Kidney (tissue), 14 donors: ENCODE data around the gene MGME1. TPM values are rescaled to one million over a fixed set of nuclear protein-coding genes. Genes with fewer than 3 reads are reported as not detected.

Experiments
- DNase-seq, 5 donors: peaks; one replicate each; pipeline ENCODE4 v3.0.0-alpha.2; 2013 to 2020
- FAIRE-seq: peaks from 2 replicates; lab custom pipeline; 2012; peaks lifted over from hg19 to GRCh38; lab: Jason Lieb, UNC
- H3K27ac ChIP-seq, 2 donors: one replicate each; pipeline ENCODE4 v1.7.0; 2013; ENCODE audit warnings: low read depth in 2 of 2, low read length in 2 of 2, inconsistent platforms in 1 of 2
- H3K27me3 ChIP-seq: one replicate; pipeline ENCODE4 v1.7.1; 2013; ENCODE audit warnings: low read length, inconsistent platforms; ENCODE audit not compliant: control insufficient read depth, insufficient read depth
- H3K36me3 ChIP-seq, 3 donors: one replicate each; pipeline versions ENCODE4 v1.7.0 to v1.7.1; 2013; ENCODE audit warnings: low read length in 3 of 3, control low read depth in 1 of 3, inconsistent platforms in 1 of 3; ENCODE audit not compliant: insufficient read depth in 3 of 3, control insufficient read depth in 2 of 3
- H3K4me1 ChIP-seq, 3 donors: one replicate each; pipeline versions ENCODE4 v1.7.0 to v1.7.1; 2013; ENCODE audit warnings: low read length in 3 of 3, inconsistent platforms in 1 of 3, low read depth in 1 of 3; ENCODE audit not compliant: control insufficient read depth in 2 of 3, insufficient read depth in 2 of 3
- H3K4me3 ChIP-seq, 3 donors: one replicate each; pipeline versions ENCODE4 v1.7.0 to v1.8.1; 2013; ENCODE audit warnings: low read length in 3 of 3, control low read depth in 1 of 3, inconsistent platforms in 1 of 3
- H3K9ac ChIP-seq, 3 donors: one replicate each; pipeline versions ENCODE4 v1.7.0 to v1.7.1; 2013; ENCODE audit warnings: low read length in 3 of 3, control low read depth in 1 of 3, inconsistent platforms in 1 of 3
- H3K9me3 ChIP-seq, 3 donors: one replicate each; pipeline versions ENCODE4 v1.7.0 to v1.7.1; 2013; ENCODE audit warnings: low read length in 3 of 3, control low read depth in 1 of 3, inconsistent platforms in 1 of 3; ENCODE audit not compliant: control insufficient read depth in 2 of 3, insufficient read depth in 1 of 3
- intact Hi-C: fragments of 100-400 bp; cut with DNase I; formaldehyde crosslinking; loops from one replicate; pipeline ENCODE4 v1.11.1; 2022
- polyA plus RNA-seq: library from polyadenylated mRNA; stranded (reverse); fragments of 350-450 nt; fragmentation: Illumina TruSeq; extraction: RNeasy Lipid Tissue Mini Kit (QIAGEN cat#74804); gene quantifications from one replicate; pipeline ENCODE4 v1.2.3, GENCODE V29; 2014; ENCODE audit warnings: low read depth, low replicate concordance; ENCODE audit not compliant: insufficient read depth
- total RNA-seq: library from RNA; stranded (reverse); fragmentation: NEBNext Ultra II Directional; extraction: Animal tissue kit (Norgen Biotek cat#: 25700); gene quantifications from one replicate; pipeline ENCODE4 v1.2.1, GENCODE V29; 2021
- TF ChIP-seq, protein P1 (sequence below): IDR thresholded peaks from 3 replicates; pipeline ENCODE4 v1.5.1; 2012; ENCODE audit warnings: mild to moderate bottlenecking, moderate library complexity, borderline replicate concordance; ENCODE audit not compliant: insufficient read depth; ENCODE audit errors: extremely low read depth
- donor health status: control.
- donor health status: control.
- donor health status: control.
- donor health status: control.
- donor health status: control.
- donor health status: DM: yes; HTN: yes; CAD: no.
- donor health status: Normal renal cell carcinoma (clear cell type).

MGME1 gene
- total and polyA plus RNA-seq, 2 donors from 2014 or later: 15.5 to 16.7 TPM

DNA sequence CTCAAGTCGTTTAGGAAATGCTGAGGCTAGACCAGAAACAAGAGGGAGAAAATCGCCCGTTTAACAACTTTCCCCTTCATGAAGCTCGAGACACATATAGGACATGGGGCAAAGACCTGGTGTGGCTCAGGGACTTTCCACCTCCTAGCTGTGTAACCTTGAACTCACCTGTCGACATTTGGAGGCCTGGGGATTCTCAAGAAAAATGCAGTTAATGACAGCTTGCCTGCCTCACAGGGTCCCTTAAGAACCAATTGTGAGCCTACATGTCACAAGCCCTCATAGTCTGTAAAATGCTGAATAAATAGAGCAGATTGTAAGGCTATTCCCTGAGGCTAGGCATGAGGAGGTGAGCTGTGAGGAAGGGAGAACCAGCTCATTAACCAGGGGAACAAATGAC, 35.1 kb downstream of the MGME1 start:
- FAIRE-seq: no peak
- H3K27ac ChIP-seq: no peak overlapping the region

DNA sequence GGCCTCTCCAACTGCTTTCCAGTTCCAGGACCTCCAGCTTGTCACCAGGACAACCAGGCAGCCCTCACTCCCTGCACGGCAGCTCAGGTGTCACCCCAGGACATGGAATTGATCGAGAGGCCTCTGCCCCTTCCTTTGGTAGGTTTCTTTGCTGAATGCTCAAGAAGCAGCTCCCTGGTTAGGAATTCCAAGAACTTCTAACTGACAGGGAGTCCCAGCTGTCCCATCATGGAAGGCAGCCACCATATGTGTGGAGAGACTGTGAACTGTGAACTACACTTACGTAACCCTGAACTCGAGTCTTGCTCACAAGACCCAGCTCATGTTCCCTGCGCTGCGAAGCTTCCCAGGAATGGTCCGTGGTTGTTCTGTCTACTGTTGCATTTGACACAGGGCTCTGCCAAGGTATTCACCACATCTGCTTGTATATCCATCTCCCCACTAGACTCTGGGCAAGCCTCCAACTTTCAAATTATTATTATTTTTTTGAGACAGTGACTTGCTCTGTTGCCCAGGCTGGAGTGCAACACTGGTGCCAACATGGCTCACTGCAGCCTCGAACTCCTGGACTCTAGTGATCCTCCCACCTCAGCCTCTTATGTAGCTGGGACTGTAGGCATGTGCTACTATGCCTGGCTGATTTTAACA, 35.7 kb downstream of the MGME1 start:
- FAIRE-seq (no peak), DNase-seq (peak in 4 of 5 donors; percentile 52 to 55 (median 54))
- Histone ChIP-seq H3K4me3 (no peak overlapping the region), H3K4me1 (peaks cover 0 to 12% (median 0%) of the 10 kb centered on the region in 3 donors), H3K9ac (no peak overlapping the region), H3K27ac (peak overlapping the region in 1 of 2 donors; percentile 5), H3K9me3 (no peaks in the 10 kb centered on the region), H3K36me3 (no peaks in the 10 kb centered on the region), H3K27me3 (no peaks in the 10 kb centered on the region)
- intact Hi-C loops: loop anchor here (10.0 kb wide), 1 partner anchor 500 kb away; no protein-coding TSS in a partner anchor
- TF ChIP-seq, protein P1, sequence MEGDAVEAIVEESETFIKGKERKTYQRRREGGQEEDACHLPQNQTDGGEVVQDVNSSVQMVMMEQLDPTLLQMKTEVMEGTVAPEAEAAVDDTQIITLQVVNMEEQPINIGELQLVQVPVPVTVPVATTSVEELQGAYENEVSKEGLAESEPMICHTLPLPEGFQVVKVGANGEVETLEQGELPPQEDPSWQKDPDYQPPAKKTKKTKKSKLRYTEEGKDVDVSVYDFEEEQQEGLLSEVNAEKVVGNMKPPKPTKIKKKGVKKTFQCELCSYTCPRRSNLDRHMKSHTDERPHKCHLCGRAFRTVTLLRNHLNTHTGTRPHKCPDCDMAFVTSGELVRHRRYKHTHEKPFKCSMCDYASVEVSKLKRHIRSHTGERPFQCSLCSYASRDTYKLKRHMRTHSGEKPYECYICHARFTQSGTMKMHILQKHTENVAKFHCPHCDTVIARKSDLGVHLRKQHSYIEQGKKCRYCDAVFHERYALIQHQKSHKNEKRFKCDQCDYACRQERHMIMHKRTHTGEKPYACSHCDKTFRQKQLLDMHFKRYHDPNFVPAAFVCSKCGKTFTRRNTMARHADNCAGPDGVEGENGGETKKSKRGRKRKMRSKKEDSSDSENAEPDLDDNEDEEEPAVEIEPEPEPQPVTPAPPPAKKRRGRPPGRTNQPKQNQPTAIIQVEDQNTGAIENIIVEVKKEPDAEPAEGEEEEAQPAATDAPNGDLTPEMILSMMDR: no peak

More for the DNA sequence above, 35.1 kb downstream of the MGME1 start:
- Histone ChIP-seq H3K9me3 (no peaks in the 10 kb centered on the region), H3K27me3 (no peaks in the 10 kb centered on the region), H3K9ac (no peak overlapping the region), H3K4me3 (no peak overlapping the region), H3K4me1 (peaks cover 0 to 12% (median 0%) of the 10 kb centered on the region in 3 donors), H3K36me3 (no peaks in the 10 kb centered on the region)
- DNase-seq: no peak
- TF ChIP-seq, protein P1: no peak
- intact Hi-C loops: loop anchor here (10.0 kb wide), 1 partner anchor 499 kb away; no protein-coding TSS in a partner anchor

DNA sequence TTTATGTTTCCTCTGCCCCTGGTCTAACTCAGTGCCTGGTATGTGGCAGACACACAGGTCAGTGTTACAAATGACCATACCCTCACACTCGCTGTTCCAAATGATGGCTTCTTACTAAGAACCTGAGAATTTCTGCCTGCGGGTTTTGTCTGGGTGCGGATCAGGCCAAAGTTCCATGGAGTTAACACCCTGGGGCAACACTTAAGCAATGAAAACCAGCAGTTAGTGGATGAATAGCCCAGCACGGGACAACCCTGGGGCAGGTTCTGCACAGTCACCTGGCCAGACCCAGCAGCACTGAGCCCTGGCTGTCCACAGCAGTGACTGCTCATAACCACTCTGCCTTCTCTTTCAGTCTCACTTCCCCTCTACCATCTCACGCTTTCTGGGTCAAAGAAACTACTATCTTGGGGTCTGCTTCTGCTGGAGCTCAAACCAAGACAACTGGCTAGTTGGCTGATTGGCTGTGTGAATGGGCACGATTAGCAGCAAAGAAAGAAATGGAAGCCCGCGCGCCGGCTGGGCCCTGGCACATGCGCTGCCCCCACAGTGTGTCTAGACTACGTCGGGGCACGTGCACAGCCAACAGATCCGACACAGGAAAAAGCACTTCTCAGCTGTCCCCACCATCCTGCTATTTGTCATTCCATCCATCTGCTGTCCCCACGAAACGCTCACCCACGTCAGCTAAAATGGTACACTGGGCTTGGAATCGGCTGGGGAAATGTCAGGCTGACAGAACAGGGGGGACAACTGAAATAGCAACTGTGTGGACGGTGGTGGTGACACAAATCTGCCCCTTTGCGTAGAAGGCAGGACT, 36.6 kb downstream of the MGME1 start:
- peak overlapping the region in 1 of 2 donors; percentile 26 for H3K27ac ChIP-seq
- H3K9me3 ChIP-seq: no peaks in the 10 kb centered on the region
- no peaks in the 10 kb centered on the region for H3K27me3 ChIP-seq
- peaks cover 0 to 12% (median 0%) of the 10 kb centered on the region in 3 donors for H3K4me1 ChIP-seq
- intact Hi-C loops: loop anchor here (10.0 kb wide), 1 partner anchor 501 kb away; no protein-coding TSS in a partner anchor
- H3K36me3 ChIP-seq: no peaks in the 10 kb centered on the region
- H3K4me3 ChIP-seq: no peak overlapping the region
- DNase-seq (no peak), FAIRE-seq (no peak)
- TF ChIP-seq, protein P1: no peak
- H3K9ac ChIP-seq: no peak overlapping the region
